HepG2 (cell line): ENCODE results near the gene DNPH1. TPM values are rescaled to one million over a fixed set of nuclear protein-coding genes. Genes with fewer than 3 reads are reported as not detected.
A peak's percentile ranks its signal among the peaks of the same experiment; 100 is the strongest.

ENCODE experiments used
- NONO ChIP-seq, 2 experiments: fragments of 450-650 bp in 1 of 2; sonication (generic) in 1 of 2; formaldehyde crosslinking in 1 of 2; IDR thresholded peaks in 1 of 2; conservative IDR thresholded peaks in 1 of 2; 2 replicates each; pipeline versions ENCODE4 v1.6.1 to v1.8.0; 2017 to 2022; ENCODE audit warnings: mild to moderate bottlenecking in 1 of 2, missing genetic modification reagents in 1 of 2, moderate library complexity in 1 of 2
- NR2C2 ChIP-seq: sonication (generic); formaldehyde crosslinking; IDR thresholded peaks from 2 replicates; pipeline ENCODE4 v1.4.0; 2020; ENCODE audit warnings: missing genetic modification reagents, mild to moderate bottlenecking, moderate library complexity, borderline replicate concordance
- NRL ChIP-seq: sonication (generic); formaldehyde crosslinking; IDR thresholded peaks from 2 replicates; pipeline ENCODE4 v1.5.0; 2020; ENCODE audit warnings: missing genetic modification reagents, mild to moderate bottlenecking, moderate library complexity, borderline replicate concordance
- POLR2AphosphoS5 ChIP-seq: IDR thresholded peaks from 2 replicates; pipeline ENCODE4 v1.6.1; 2012; ENCODE audit warnings: low read depth, low read length
- ZFY ChIP-seq: sonication (generic); formaldehyde crosslinking; IDR thresholded peaks from 2 replicates; pipeline ENCODE4 v1.4.0; 2020; ENCODE audit warnings: missing genetic modification reagents
- ZNF121 ChIP-seq: sonication (generic); formaldehyde crosslinking; IDR thresholded peaks from 2 replicates; pipeline ENCODE4 v1.5.0; 2020; ENCODE audit warnings: mild to moderate bottlenecking, missing genetic modification reagents
- ZNF136 ChIP-seq: sonication (generic); formaldehyde crosslinking; IDR thresholded peaks from 2 replicates; pipeline ENCODE4 v1.8.1; 2022; ENCODE audit warnings: low read depth, mild to moderate bottlenecking, moderate library complexity, missing genetic modification reagents
- polyA plus RNA-seq, 8 experiments: library from polyadenylated mRNA; depleted of rRNA in 3 of 8; stranded (reverse) in 7 of 8; unstranded in 1 of 8; fragments of >200 nt; fragmentation: Illumina TruSeq in 4 of 8; extraction: Trizol in 4 of 8; gene quantifications; 2 replicates each; pipeline versions ENCODE4 v1.2.1 to v1.2.3, GENCODE V29; 2011 to 2016; ENCODE audit warnings: low read depth in 4 of 8, missing spikeins in 1 of 8, mixed read lengths in 1 of 8; ENCODE audit not compliant: insufficient read depth in 1 of 8
- total RNA-seq, 5 experiments: library from RNA; depleted of rRNA; stranded (reverse); fragments of >200 nt; fragmentation: Illumina TruSeq; extraction: Trizol; gene quantifications; 2 replicates each; pipeline ENCODE4 v1.2.3, GENCODE V29; 2016; ENCODE audit warnings: low read depth in 1 of 5
- TF ChIP-seq, protein P1 (sequence below): sonication (generic); formaldehyde crosslinking; IDR thresholded peaks from 2 replicates; pipeline ENCODE4 v1.5.0; 2020; ENCODE audit warnings: mild to moderate bottlenecking, missing genetic modification reagents
- TF ChIP-seq, protein P2 (sequence below): sonication (generic); formaldehyde crosslinking; IDR thresholded peaks from 2 replicates; pipeline ENCODE4 v1.5.1; 2020; ENCODE audit warnings: missing genetic modification reagents, mild to moderate bottlenecking, borderline replicate concordance
- TF ChIP-seq, protein P3 (sequence below), 2 experiments: fragments of 450-650 bp in 1 of 2; sonication (generic) in 1 of 2; formaldehyde crosslinking in 1 of 2; IDR thresholded peaks; 2 replicates each; pipeline versions ENCODE4 v1.6.1 to v1.8.0; 2016 to 2022; ENCODE audit warnings: antibody characterized with exemption in 1 of 2, mild to moderate bottlenecking in 1 of 2, missing genetic modification reagents in 1 of 2
- TF ChIP-seq, protein P4 (sequence below): sonication (generic); formaldehyde crosslinking; IDR thresholded peaks from 2 replicates; pipeline ENCODE4 v1.5.0; 2020; ENCODE audit warnings: missing genetic modification reagents, mild to moderate bottlenecking, borderline replicate concordance
- TF ChIP-seq, protein P5 (sequence below): sonication (generic); formaldehyde crosslinking; IDR thresholded peaks from 2 replicates; pipeline ENCODE4 v1.4.0; 2020; ENCODE audit warnings: mild to moderate bottlenecking, missing genetic modification reagents

The DNPH1 gene
- total and polyA plus RNA-seq, 2 of the 13 experiments (the other 11 are each of a cell fraction or from before 2014, with no cell fraction given): 56.5 to 75.1 TPM

DNA sequence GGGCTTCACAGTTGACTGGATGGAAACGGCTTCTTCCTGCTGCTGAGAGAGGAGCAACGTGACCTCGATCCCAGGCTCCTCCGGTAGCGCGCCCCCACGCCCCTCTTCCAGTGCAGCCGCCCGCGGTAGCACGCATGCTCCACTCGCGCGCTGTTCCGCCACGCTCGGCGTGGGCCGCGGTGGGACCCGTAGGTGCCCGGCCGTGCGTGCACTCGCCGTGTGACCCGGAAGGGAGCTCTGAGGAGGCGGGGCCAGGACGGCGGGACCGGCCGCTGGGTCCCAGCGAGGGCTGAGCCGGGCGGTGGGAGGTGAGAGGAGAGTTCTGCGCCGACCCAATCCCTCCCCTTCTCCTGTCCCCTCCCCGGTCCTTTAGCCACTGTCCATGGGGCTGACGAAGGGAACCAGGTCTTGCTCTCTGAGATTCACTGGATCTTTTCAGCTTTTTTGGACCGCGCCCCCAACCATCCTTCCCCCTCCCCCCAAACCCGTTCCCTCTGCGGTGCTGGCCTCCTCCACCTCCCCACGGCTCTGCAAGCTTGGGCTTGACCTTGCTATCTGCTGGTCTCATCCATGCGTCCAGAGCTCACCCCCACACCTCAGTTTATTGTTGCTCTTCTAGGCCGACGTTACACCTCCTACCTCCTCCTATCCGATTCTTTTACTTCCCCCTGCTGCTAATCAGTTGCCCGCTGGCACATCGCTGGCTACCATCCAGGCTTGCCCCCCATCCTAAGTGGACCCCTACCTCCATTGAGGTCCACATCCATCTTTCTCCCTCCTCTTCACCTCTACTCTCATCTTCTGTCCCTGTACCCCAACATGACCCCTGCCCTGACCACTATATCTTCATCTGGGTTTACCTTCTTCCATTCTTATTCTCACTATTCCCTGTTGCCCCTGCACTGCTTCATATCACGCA is 47.1 kb downstream of the DNPH1 start, which contains the start of gene CUL9 (continued):
- TF ChIP-seq, protein P1, sequence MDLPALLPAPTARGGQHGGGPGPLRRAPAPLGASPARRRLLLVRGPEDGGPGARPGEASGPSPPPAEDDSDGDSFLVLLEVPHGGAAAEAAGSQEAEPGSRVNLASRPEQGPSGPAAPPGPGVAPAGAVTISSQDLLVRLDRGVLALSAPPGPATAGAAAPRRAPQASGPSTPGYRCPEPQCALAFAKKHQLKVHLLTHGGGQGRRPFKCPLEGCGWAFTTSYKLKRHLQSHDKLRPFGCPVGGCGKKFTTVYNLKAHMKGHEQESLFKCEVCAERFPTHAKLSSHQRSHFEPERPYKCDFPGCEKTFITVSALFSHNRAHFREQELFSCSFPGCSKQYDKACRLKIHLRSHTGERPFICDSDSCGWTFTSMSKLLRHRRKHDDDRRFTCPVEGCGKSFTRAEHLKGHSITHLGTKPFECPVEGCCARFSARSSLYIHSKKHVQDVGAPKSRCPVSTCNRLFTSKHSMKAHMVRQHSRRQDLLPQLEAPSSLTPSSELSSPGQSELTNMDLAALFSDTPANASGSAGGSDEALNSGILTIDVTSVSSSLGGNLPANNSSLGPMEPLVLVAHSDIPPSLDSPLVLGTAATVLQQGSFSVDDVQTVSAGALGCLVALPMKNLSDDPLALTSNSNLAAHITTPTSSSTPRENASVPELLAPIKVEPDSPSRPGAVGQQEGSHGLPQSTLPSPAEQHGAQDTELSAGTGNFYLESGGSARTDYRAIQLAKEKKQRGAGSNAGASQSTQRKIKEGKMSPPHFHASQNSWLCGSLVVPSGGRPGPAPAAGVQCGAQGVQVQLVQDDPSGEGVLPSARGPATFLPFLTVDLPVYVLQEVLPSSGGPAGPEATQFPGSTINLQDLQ (CRISPR knock-in tag): peak; percentile 94
- TF ChIP-seq, protein P2, sequence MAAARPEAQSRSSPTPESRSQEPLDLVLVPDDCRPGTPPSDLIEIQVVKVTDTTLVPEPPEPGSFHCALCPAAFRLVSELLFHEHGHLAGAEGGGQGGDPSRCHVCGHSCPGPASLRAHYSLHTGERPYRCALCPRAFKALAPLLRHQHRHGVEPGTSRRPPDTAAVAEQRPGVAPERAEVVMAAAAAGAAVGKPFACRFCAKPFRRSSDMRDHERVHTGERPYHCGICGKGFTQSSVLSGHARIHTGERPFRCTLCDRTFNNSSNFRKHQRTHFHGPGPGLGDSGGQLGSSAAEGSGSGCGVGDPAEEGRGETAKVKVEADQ (CRISPR knock-in tag): 0 out of 2 replicates have a peak, but pooled peaks have one; percentile 35
- TF ChIP-seq, protein P3, sequence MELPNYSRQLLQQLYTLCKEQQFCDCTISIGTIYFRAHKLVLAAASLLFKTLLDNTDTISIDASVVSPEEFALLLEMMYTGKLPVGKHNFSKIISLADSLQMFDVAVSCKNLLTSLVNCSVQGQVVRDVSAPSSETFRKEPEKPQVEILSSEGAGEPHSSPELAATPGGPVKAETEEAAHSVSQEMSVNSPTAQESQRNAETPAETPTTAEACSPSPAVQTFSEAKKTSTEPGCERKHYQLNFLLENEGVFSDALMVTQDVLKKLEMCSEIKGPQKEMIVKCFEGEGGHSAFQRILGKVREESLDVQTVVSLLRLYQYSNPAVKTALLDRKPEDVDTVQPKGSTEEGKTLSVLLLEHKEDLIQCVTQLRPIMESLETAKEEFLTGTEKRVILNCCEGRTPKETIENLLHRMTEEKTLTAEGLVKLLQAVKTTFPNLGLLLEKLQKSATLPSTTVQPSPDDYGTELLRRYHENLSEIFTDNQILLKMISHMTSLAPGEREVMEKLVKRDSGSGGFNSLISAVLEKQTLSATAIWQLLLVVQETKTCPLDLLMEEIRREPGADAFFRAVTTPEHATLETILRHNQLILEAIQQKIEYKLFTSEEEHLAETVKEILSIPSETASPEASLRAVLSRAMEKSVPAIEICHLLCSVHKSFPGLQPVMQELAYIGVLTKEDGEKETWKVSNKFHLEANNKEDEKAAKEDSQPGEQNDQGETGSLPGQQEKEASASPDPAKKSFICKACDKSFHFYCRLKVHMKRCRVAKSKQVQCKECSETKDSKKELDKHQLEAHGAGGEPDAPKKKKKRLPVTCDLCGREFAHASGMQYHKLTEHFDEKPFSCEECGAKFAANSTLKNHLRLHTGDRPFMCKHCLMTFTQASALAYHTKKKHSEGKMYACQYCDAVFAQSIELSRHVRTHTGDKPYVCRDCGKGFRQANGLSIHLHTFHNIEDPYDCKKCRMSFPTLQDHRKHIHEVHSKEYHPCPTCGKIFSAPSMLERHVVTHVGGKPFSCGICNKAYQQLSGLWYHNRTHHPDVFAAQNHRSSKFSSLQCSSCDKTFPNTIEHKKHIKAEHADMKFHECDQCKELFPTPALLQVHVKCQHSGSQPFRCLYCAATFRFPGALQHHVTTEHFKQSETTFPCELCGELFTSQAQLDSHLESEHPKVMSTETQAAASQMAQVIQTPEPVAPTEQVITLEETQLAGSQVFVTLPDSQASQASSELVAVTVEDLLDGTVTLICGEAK (IDR thresholded peaks at IDR 0.05): no peak
- TF ChIP-seq, protein P3 (CRISPR knock-in tag; IDR thresholded peaks at IDR 0.05): no peak; the same call in 1 of the 2 replicates
- peak; percentile 75 for TF ChIP-seq POLR2AphosphoS5
- no peak for TF ChIP-seq NONO (IDR thresholded peaks at IDR 0.05)
- peak; percentile 95 for TF ChIP-seq NONO (CRISPR knock-in tag; conservative IDR thresholded peaks at IDR 0.05)
- TF ChIP-seq ZNF121 (CRISPR knock-in tag): peak; percentile 52; the same call in 1 of the 2 replicates
- TF ChIP-seq ZNF136 (CRISPR knock-in tag): 0 out of 2 replicates have a peak, but pooled peaks have one; percentile 27
- peak; percentile 98 for TF ChIP-seq NR2C2 (CRISPR knock-in tag)
- TF ChIP-seq ZFY (CRISPR knock-in tag): peak; percentile 84
- peak; percentile 90; the same call in 1 of the 2 replicates for TF ChIP-seq NRL (CRISPR knock-in tag)
- TF ChIP-seq, protein P4, sequence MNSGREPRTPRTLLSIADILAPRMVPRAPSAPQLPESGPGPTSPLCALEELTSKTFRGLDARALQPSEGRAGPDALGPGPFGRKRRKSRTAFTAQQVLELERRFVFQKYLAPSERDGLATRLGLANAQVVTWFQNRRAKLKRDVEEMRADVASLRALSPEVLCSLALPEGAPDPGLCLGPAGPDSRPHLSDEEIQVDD (CRISPR knock-in tag): no peak; the same call in 1 of the 2 replicates
- TF ChIP-seq, protein P5, sequence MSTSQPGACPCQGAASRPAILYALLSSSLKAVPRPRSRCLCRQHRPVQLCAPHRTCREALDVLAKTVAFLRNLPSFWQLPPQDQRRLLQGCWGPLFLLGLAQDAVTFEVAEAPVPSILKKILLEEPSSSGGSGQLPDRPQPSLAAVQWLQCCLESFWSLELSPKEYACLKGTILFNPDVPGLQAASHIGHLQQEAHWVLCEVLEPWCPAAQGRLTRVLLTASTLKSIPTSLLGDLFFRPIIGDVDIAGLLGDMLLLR (CRISPR knock-in tag): peak; percentile 74; the same call in 1 of the 2 replicates
